ENCODE measurements around the gene CHD5.

Gene CHD5

DNA sequence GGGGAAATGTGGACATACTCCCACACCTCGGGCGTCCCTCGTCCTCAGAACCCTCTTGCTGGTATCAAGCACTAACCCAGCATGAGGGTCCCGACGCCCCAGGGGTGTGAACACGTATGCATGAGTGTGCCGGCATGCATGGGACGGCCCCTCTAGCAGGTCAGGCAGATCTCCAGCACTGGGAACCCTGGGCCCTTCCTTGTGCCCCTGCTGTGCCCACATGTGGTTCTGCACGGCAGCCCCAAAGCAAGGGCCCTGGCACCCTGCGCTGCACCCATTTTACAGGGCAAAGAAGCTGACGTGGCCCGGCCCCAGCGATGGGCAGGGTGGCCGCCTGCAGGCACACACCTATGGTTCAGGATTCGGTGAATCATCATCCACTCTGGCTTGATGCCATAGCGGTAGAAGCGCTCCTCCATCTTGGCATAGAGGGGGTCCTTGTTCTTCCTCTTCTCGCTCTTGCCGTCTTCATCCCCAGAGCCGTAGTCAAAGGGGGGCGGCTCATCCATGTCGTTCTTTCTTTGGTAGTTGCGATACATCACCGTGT lies 34.2 kb downstream of the CHD5 start:
- H3K4me3 ChIP-seq (ENCODE audit: low read depth, low read length) = no peak overlapping the region
- DNase-seq (ENCODE audit: low read depth) = no peak
- TF ChIP-seq, protein P1, sequence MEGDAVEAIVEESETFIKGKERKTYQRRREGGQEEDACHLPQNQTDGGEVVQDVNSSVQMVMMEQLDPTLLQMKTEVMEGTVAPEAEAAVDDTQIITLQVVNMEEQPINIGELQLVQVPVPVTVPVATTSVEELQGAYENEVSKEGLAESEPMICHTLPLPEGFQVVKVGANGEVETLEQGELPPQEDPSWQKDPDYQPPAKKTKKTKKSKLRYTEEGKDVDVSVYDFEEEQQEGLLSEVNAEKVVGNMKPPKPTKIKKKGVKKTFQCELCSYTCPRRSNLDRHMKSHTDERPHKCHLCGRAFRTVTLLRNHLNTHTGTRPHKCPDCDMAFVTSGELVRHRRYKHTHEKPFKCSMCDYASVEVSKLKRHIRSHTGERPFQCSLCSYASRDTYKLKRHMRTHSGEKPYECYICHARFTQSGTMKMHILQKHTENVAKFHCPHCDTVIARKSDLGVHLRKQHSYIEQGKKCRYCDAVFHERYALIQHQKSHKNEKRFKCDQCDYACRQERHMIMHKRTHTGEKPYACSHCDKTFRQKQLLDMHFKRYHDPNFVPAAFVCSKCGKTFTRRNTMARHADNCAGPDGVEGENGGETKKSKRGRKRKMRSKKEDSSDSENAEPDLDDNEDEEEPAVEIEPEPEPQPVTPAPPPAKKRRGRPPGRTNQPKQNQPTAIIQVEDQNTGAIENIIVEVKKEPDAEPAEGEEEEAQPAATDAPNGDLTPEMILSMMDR (IDR thresholded peaks at IDR 0.05; ENCODE audit: insufficient read depth, low read depth, low read length, missing control alignments) = no peak

DNA sequence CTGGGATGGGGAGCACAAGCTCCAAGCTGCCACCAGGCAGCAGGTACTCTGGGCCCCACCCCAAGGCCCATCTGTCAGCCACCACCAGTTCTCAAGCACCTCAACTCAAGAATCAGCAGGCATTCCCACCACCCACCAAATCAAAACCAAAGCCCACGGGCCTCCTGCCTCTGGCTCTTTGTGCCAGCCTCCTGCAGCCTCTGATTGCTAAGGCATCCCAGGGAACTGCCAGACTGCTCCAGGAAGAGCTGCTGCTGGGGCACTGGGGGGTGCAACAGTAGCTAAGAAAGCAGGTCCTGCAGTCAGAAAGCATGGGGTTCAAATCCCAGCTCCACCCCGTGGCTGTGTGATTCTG lies 34.7 kb downstream of the CHD5 start:
- TF ChIP-seq, protein P1 (IDR thresholded peaks at IDR 0.05; ENCODE audit: insufficient read depth, low read depth, low read length, missing control alignments) = no peak
- no peak for DNase-seq (ENCODE audit: low read depth)
- no peak overlapping the region for H3K4me3 ChIP-seq (ENCODE audit: low read depth, low read length)

DNA sequence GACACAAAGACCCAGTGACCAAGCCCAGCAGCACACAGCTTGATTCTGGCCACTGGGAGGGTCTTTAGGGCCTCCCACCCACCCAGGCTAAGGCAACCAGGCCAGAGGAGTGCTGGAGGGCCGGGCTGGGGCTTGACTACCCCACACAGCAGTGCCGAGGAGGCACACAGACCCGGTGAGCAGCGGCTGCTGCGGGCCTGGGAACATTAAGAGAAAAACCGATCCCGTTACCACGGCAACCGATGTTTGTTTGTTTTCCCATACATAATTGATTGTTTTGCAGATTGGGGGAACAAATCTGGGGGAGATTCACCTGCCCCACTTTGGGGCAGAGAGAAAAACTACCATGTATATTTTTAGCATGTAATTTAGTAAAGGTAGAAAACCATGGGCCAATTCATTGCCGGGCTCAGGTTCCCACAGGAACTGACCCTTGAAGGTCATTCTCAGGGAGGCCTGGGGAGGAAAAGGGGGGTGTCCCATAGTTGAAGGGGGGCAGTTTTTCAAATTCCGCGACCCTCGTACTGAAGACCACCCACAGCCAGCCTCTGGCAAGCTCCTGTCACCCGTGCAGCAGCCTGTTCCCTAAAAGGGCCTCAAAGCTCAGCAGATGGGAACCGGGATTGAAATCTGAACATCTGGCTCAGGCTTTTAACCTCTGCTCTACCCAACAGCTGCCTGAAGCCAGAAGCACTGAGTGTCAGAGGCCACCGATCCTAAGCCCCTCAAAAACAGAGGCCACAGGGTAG lies 35.3 kb downstream of the CHD5 start:
- TF ChIP-seq, protein P1 (IDR thresholded peaks at IDR 0.05; ENCODE audit: insufficient read depth, low read depth, low read length, missing control alignments) = no peak
- no peak for DNase-seq (ENCODE audit: low read depth)
- H3K4me3 ChIP-seq (ENCODE audit: low read depth, low read length) = no peak overlapping the region

DNA sequence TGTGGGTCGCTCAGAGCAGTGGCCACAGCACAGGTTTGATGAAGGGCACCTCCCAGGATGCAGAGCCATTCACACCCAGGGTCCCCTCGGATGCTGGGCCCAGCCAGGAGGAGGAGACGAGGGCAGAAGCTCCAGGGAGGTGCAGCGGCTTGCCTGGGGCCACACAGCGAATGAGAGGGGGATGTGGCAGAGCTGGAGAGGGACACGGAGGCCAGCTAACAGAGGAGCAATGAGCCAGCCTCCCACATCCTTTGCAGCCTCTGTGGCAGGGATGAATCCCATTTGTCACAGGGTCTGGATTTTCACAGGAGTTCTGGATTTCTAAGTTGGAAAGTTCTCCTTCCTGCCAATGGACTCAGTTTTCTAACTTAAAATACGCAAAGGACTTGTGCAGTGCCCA lies 35.9 kb downstream of the CHD5 start:
- H3K4me3 ChIP-seq (ENCODE audit: low read depth, low read length) = no peak overlapping the region
- DNase-seq (ENCODE audit: low read depth) = no peak
- TF ChIP-seq, protein P1 (IDR thresholded peaks at IDR 0.05; ENCODE audit: insufficient read depth, low read depth, low read length, missing control alignments) = no peak

DNA sequence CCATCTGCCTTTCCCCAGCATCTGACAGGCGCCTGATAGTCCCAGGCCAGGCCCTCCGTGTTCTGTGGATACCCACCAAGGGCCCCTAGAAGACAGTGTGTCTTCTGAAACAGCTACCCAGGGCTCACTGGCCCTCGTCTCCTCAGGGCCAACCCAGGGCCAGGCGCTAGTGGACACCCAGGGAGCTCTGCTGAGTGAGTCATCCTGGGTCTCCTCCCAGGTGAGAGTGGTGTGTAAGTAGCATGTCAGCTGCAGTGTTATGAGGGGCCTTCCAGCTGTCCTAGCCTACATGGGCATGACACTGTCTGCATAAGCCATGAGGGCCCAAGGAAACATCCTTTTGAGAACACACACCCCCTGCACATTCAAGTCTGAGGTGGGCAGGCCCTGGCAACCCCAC lies 36.7 kb downstream of the CHD5 start:
- no peak overlapping the region for H3K4me3 ChIP-seq (ENCODE audit: low read depth, low read length)
- TF ChIP-seq, protein P1 (IDR thresholded peaks at IDR 0.05; ENCODE audit: insufficient read depth, low read depth, low read length, missing control alignments) = no peak
- DNase-seq (ENCODE audit: low read depth) = no peak

DNA sequence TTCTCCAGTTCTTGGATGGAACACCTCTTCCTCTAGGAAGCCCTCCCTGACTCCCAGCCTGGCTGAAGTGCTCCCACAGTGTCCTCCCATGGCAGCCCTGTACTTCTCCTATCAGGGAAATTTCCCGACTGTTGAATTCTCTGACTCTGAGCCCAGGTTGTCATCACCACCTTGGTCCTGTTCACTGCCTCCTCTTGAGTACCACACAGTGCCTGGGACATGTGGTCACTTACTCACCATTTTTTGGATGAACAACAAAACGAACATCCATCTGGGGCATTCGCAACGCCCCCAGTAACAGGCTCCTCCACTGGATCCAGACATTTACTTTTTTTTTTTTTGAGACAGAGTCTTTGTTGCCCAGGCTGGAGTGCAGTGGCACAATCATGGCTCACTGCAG lies 37.4 kb downstream of the CHD5 start:
- no peak overlapping the region for H3K4me3 ChIP-seq (ENCODE audit: low read depth, low read length)
- no peak for DNase-seq (ENCODE audit: low read depth)
- TF ChIP-seq, protein P1 (IDR thresholded peaks at IDR 0.05; ENCODE audit: insufficient read depth, low read depth, low read length, missing control alignments) = no peak
